22Rv1 (cell line): ENCODE measurements around the gene TMEM109.

Experiments used
- H3K27ac ChIP-seq: fragments of 450-650 bp; 2 replicates; pipeline ENCODE4 v1.5.1; 2017
- ZFX ChIP-seq: fragments of 450-650 bp; IDR thresholded peaks from 2 replicates; pipeline ENCODE4 v1.6.1; 2017; ENCODE audit warnings: antibody characterized with exemption, borderline replicate concordance
- TF ChIP-seq, protein P1 (sequence below): fragments of 450-650 bp; IDR thresholded peaks from 2 replicates; pipeline ENCODE4 v1.5.1; 2017; ENCODE audit warnings: mild to moderate bottlenecking

The TMEM109 gene

DNA sequence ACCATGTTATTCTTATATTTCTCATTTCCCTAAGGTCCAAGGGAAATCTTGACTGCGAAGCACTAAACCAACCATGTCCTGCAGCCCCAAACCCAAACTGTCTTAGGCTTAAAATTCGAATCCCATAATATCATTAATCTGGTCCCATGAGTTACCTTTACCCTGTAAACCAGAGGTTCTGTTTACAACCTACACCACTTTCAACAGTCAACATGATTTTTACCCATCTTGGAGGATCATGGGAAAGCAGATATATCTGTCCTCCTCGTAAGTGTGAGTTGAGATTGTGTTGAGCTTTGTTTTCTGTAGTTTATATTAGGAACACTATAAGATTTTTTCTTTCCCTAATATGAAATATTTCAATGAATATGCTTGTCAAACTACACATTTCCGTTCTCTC lies 14.0 kb upstream of the TMEM109 start:
- TF ChIP-seq, protein P1, sequence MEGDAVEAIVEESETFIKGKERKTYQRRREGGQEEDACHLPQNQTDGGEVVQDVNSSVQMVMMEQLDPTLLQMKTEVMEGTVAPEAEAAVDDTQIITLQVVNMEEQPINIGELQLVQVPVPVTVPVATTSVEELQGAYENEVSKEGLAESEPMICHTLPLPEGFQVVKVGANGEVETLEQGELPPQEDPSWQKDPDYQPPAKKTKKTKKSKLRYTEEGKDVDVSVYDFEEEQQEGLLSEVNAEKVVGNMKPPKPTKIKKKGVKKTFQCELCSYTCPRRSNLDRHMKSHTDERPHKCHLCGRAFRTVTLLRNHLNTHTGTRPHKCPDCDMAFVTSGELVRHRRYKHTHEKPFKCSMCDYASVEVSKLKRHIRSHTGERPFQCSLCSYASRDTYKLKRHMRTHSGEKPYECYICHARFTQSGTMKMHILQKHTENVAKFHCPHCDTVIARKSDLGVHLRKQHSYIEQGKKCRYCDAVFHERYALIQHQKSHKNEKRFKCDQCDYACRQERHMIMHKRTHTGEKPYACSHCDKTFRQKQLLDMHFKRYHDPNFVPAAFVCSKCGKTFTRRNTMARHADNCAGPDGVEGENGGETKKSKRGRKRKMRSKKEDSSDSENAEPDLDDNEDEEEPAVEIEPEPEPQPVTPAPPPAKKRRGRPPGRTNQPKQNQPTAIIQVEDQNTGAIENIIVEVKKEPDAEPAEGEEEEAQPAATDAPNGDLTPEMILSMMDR, result no peak
- TF ChIP-seq ZFX, result no peak
- H3K27ac ChIP-seq, result no peak overlapping the region

GRCh38 chr11:60900673-60901404 lies 13.1 kb upstream of the TMEM109 start:
- H3K27ac ChIP-seq, result no peak overlapping the region
- TF ChIP-seq, protein P1, result no peak
- TF ChIP-seq ZFX, result no peak

DNA sequence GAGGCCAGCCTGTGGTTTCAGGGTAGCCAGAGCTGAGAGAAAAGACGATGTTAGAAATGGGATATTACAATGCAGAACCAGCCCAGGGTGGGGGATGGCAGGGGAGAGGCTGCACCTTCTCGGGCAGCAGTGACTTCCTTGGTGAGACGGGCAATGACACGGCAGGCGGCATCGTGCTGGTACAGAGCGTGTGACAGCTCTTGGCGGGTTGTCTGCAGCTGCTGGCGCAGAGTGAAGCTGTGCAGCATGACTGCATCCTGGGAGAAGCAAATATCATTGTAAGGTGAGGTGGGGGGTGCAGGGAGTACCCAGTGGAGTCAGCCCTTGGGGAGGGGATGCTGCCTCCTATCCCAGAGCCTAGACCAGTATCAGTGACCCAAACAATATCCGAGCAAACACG lies 11.3 kb upstream of the TMEM109 start:
- no peak overlapping the region for H3K27ac ChIP-seq
- TF ChIP-seq ZFX, result no peak
- TF ChIP-seq, protein P1, result no peak

- peak overlapping the region; percentile 91 for H3K27ac ChIP-seq
- no peak for TF ChIP-seq ZFX
- TF ChIP-seq, protein P1, result no peak
Observed at GRCh38 chr11:60905047-60905446, 8.9 kb upstream of the TMEM109 start.

GRCh38 chr11:60905551-60906113 lies 8.3 kb upstream of the TMEM109 start:
- TF ChIP-seq, protein P1, result no peak
- TF ChIP-seq ZFX, result no peak
- H3K27ac ChIP-seq, result peak overlapping the region; percentile 91

GRCh38 chr11:60906132-60906972 lies 7.6 kb upstream of the TMEM109 start, which contains the start of gene PRPF19:
Gene PRPF19 (minus strand): TSS chr11:60906585. CDS start chr11:60906382, 203 bp downstream.
- H3K27ac ChIP-seq, result peak within 1 kb of the TSS; percentile 91
- TF ChIP-seq ZFX, result no peak
- TF ChIP-seq, protein P1, result no peak
